K562 (cell line): ENCODE data around the gene PAK1IP1. TPM values are rescaled to one million over a fixed set of nuclear protein-coding genes. Genes with fewer than 3 reads are reported as not detected.

Experiments used
- ATF7 ChIP-seq: fragments of 450-650 bp; IDR thresholded peaks from 2 replicates; pipeline ENCODE4 v1.7.1; 2014; ENCODE audit warnings: mild to moderate bottlenecking, moderate library complexity
- DPF2 ChIP-seq: fragments of 450-650 bp; IDR thresholded peaks from 2 replicates; pipeline ENCODE4 v1.6.1; 2016
- FIP1L1 ChIP-seq: fragments of 200-400 bp; formaldehyde crosslinking; IDR thresholded peaks from 2 replicates; pipeline ENCODE4 v1.6.1; 2018; ENCODE audit warnings: mild to moderate bottlenecking, low read depth, low read length; ENCODE audit not compliant: poor library complexity, severe bottlenecking
- FOXA1 ChIP-seq: fragments of 450-650 bp; IDR thresholded peaks from 2 replicates; pipeline ENCODE4 v1.6.1; 2016; ENCODE audit warnings: mild to moderate bottlenecking, borderline replicate concordance
- FOXP1 ChIP-seq: sonication (generic); formaldehyde crosslinking; IDR thresholded peaks from 2 replicates; pipeline ENCODE4 v1.8.0; 2022; ENCODE audit warnings: mild to moderate bottlenecking, missing genetic modification reagents
- GTF2F1 ChIP-seq: IDR thresholded peaks from 2 replicates; pipeline ENCODE4 v1.6.1; 2011; ENCODE audit warnings: low read depth, low read length, improper control_type of control experiment
- HCFC1 ChIP-seq: IDR thresholded peaks from 2 replicates; pipeline ENCODE4 v1.6.1; 2012; ENCODE audit warnings: low read depth, low read length, improper control_type of control experiment
- HNRNPLL ChIP-seq: fragments of 200-400 bp; formaldehyde crosslinking; IDR thresholded peaks from 2 replicates; pipeline ENCODE4 v1.6.1; 2017; ENCODE audit warnings: low read length, low read depth, mild to moderate bottlenecking; ENCODE audit not compliant: poor library complexity, severe bottlenecking
- MECOM ChIP-seq: fragments of 250-450 bp; sonication (Bioruptor Pico); IDR thresholded peaks from 2 replicates; pipeline ENCODE4 v1.8.0; 2022; ENCODE audit warnings: inconsistent platforms
- MTA1 ChIP-seq: fragments of 450-650 bp; IDR thresholded peaks from 2 replicates; pipeline ENCODE4 v1.6.1; 2017; ENCODE audit warnings: borderline replicate concordance
- MYNN ChIP-seq, 2 experiments: sonication (generic); formaldehyde crosslinking in 1 of 2; IDR thresholded peaks; 2 replicates each; pipeline versions ENCODE4 v1.5.0 to v1.6.1; 2016 to 2020; ENCODE audit warnings: antibody characterized with exemption in 1 of 2, missing genetic modification reagents in 1 of 2
- NONO ChIP-seq, 2 experiments: fragments of 200-400 bp in 1 of 2; fragments of 450-650 bp in 1 of 2; formaldehyde crosslinking in 1 of 2; IDR thresholded peaks; 2 replicates each; pipeline ENCODE4 v1.6.1; 2017; ENCODE audit warnings: low read depth in 2 of 2, mild to moderate bottlenecking in 2 of 2, moderate library complexity in 2 of 2, low read length in 1 of 2
- PHB2 ChIP-seq: fragments of 450-650 bp; IDR thresholded peaks from 2 replicates; pipeline ENCODE4 v1.6.1; 2017; ENCODE audit warnings: low read depth
- RBM17 ChIP-seq: fragments of 200-400 bp; formaldehyde crosslinking; IDR thresholded peaks from 2 replicates; pipeline ENCODE4 v1.6.1; 2017; ENCODE audit warnings: low read depth, mild to moderate bottlenecking, low read length, borderline replicate concordance
- SMC3 ChIP-seq: conservative IDR thresholded peaks from 2 replicates; pipeline ENCODE4 v1.6.1; 2011; ENCODE audit warnings: low read depth, low read length, improper control_type of control experiment; ENCODE audit not compliant: insufficient read depth
- SRF ChIP-seq, 2 experiments: fragments of 250-450, 450-650 bp in 1 of 2; sonication (Bioruptor Pico) in 1 of 2; sonication (generic) in 1 of 2; formaldehyde crosslinking; IDR thresholded peaks; 2 replicates each; pipeline versions ENCODE4 v1.5.0 to v1.5.1; 2020 to 2022; ENCODE audit warnings: mild to moderate bottlenecking in 1 of 2, missing genetic modification reagents in 1 of 2
- THRAP3 ChIP-seq: fragments of 450-650 bp; IDR thresholded peaks from 2 replicates; pipeline ENCODE4 v1.6.1; 2016; ENCODE audit warnings: mild to moderate bottlenecking, inconsistent platforms, borderline replicate concordance
- ZBTB5 ChIP-seq: fragments of 450-650 bp; IDR thresholded peaks from 2 replicates; pipeline ENCODE4 v1.6.1; 2017; ENCODE audit warnings: antibody characterized with exemption
- ZNF253 ChIP-seq: fragments of 250-450 bp; sonication (Bioruptor Pico); conservative IDR thresholded peaks from 2 replicates; pipeline ENCODE4 v1.6.1; 2021; ENCODE audit warnings: mild to moderate bottlenecking
- ZNF274 ChIP-seq: IDR thresholded peaks from 2 replicates; pipeline ENCODE4 v1.6.1; 2011; ENCODE audit warnings: low read depth, mild to moderate bottlenecking, low read length, moderate library complexity, borderline replicate concordance
- ZNF444 ChIP-seq: fragments of 250-450 bp; sonication (Bioruptor Pico); IDR thresholded peaks from 2 replicates; pipeline ENCODE4 v1.4.0; 2020; ENCODE audit warnings: mild to moderate bottlenecking, moderate library complexity
- polyA plus RNA-seq, 8 experiments: library from polyadenylated mRNA; depleted of rRNA in 4 of 8; stranded (reverse) in 5 of 8; unstranded in 3 of 8; fragments of >200 nt; fragmentation: Nextera tagmentation in 2 of 8; fragmentation: Illumina TruSeq in 1 of 8; extraction: Ambion mirVana in 2 of 8; extraction: Trizol in 1 of 8; gene quantifications; 2 replicates each; pipeline versions ENCODE4 v1.2.1 to v1.2.3, GENCODE V29; 2011 to 2014; ENCODE audit warnings: inconsistent platforms in 1 of 8, missing spikeins in 1 of 8
- total RNA-seq, 7 experiments: library from RNA; depleted of rRNA in 6 of 7; stranded (reverse); fragments of >200 nt in 6 of 7; fragmentation: Illumina TruSeq in 2 of 7; extraction: Trizol in 2 of 7; gene quantifications; 2 replicates each; pipeline versions ENCODE4 v1.2.1 to v1.2.3, GENCODE V29; 2011 to 2021; ENCODE audit warnings: low replicate concordance in 1 of 7
- TF ChIP-seq, protein P1 (sequence below): sonication (generic); formaldehyde crosslinking; IDR thresholded peaks from 2 replicates; pipeline ENCODE4 v1.8.1; 2022; ENCODE audit warnings: missing genetic modification reagents
- TF ChIP-seq, protein P2 (sequence below): fragments of 450-650 bp; IDR thresholded peaks from 2 replicates; pipeline ENCODE4 v1.7.1; 2018; ENCODE audit warnings: mild to moderate bottlenecking, low read depth; ENCODE audit not compliant: partially characterized antibody

Gene PAK1IP1
- total and polyA plus RNA-seq, 9 of the 15 experiments (the other 6 are each of a cell fraction or from before 2014, with no cell fraction given) = 50.0 to 200 (median 87.0) TPM

- TF ChIP-seq NONO (IDR thresholded peaks at IDR 0.05; ENCODE audit: low read depth in 2 of 2, low read length in 1 of 2) (0 out of 4 replicates have a peak, but pooled peaks of 1 of the 2 experiments have one; percentile 54), MYNN (IDR thresholded peaks at IDR 0.05) (0 out of 2 replicates have a peak, but pooled peaks have one; percentile 30), MYNN (CRISPR knock-in tag; IDR thresholded peaks at IDR 0.05) (no peak), DPF2 (peak; percentile 66), FOXP1 (CRISPR knock-in tag) (no peak), GTF2F1 (no peak; the same call in 1 of the 2 replicates), SRF (CRISPR knock-in tag; IDR thresholded peaks at IDR 0.05) (peak in 1 of 2 experiments; percentile 40; a peak in 2 of 4 replicates), RBM17 (no peak), ZNF253 (CRISPR knock-in tag) (no peak), ZNF274 (no peak), ZNF444 (CRISPR knock-in tag) (no peak), MECOM (CRISPR knock-in tag) (no peak), HNRNPLL (peak; percentile 80), SMC3 (0 out of 2 replicates have a peak, but pooled peaks have one; percentile 14), THRAP3 (no peak; the same call in 1 of the 2 replicates), HCFC1 (peak; percentile 87), MTA1 (peak; percentile 100), ZBTB5 (no peak), ATF7 (peak; percentile 93), PHB2 (no peak), FOXA1 (no peak), FIP1L1 (no peak)
- TF ChIP-seq, protein P1, sequence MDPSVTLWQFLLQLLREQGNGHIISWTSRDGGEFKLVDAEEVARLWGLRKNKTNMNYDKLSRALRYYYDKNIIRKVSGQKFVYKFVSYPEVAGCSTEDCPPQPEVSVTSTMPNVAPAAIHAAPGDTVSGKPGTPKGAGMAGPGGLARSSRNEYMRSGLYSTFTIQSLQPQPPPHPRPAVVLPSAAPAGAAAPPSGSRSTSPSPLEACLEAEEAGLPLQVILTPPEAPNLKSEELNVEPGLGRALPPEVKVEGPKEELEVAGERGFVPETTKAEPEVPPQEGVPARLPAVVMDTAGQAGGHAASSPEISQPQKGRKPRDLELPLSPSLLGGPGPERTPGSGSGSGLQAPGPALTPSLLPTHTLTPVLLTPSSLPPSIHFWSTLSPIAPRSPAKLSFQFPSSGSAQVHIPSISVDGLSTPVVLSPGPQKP (CRISPR knock-in tag) = no peak
- TF ChIP-seq, protein P2, sequence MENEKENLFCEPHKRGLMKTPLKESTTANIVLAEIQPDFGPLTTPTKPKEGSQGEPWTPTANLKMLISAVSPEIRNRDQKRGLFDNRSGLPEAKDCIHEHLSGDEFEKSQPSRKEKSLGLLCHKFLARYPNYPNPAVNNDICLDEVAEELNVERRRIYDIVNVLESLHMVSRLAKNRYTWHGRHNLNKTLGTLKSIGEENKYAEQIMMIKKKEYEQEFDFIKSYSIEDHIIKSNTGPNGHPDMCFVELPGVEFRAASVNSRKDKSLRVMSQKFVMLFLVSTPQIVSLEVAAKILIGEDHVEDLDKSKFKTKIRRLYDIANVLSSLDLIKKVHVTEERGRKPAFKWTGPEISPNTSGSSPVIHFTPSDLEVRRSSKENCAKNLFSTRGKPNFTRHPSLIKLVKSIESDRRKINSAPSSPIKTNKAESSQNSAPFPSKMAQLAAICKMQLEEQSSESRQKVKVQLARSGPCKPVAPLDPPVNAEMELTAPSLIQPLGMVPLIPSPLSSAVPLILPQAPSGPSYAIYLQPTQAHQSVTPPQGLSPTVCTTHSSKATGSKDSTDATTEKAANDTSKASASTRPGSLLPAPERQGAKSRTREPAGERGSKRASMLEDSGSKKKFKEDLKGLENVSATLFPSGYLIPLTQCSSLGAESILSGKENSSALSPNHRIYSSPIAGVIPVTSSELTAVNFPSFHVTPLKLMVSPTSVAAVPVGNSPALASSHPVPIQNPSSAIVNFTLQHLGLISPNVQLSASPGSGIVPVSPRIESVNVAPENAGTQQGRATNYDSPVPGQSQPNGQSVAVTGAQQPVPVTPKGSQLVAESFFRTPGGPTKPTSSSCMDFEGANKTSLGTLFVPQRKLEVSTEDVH = peak; percentile 93
Observed at GRCh38 chr6:10694302-10695085, at the start of gene PAK1IP1, which contains the start of gene C6orf52 (continued).
